HepG2 (cell line): ENCODE results near the gene AVPR2. TPM values are rescaled to one million over a fixed set of nuclear protein-coding genes. Genes with fewer than 3 reads are reported as not detected.
A peak's percentile ranks its signal among the peaks of the same experiment; 100 is the strongest.

Source experiments
- AGO1 ChIP-seq: fragments of 200-400 bp; formaldehyde crosslinking; IDR thresholded peaks from 2 replicates; pipeline ENCODE4 v1.6.1; 2017; ENCODE audit warnings: mild to moderate bottlenecking, low read depth, low read length, moderate library complexity; ENCODE audit not compliant: poor library complexity, severe bottlenecking
- ATRX ChIP-seq: sonication (generic); formaldehyde crosslinking; IDR thresholded peaks from 2 replicates; pipeline ENCODE4 v1.4.0; 2020; ENCODE audit warnings: missing genetic modification reagents, borderline replicate concordance
- FLYWCH1 ChIP-seq: sonication (generic); formaldehyde crosslinking; IDR thresholded peaks from 2 replicates; pipeline ENCODE4 v1.8.1; 2023; ENCODE audit warnings: mild to moderate bottlenecking, missing genetic modification reagents
- HOMEZ ChIP-seq: IDR thresholded peaks from 2 replicates; pipeline ENCODE4 v1.6.1; 2016; ENCODE audit warnings: low read depth
- KDM5A ChIP-seq: fragments of 200-600 bp; sonication (generic); IDR thresholded peaks from 2 replicates; pipeline ENCODE4 v1.7.0; 2018; ENCODE audit warnings: antibody characterized with exemption, mild to moderate bottlenecking, low read length, borderline replicate concordance
- MAFG ChIP-seq: sonication (generic); formaldehyde crosslinking; IDR thresholded peaks from 2 replicates; pipeline ENCODE4 v1.5.1; 2020; ENCODE audit warnings: mild to moderate bottlenecking, missing genetic modification reagents
- MEIS1 ChIP-seq: sonication (generic); formaldehyde crosslinking; IDR thresholded peaks from 2 replicates; pipeline ENCODE4 v1.9.0; 2021; ENCODE audit warnings: mild to moderate bottlenecking, missing genetic modification reagents, moderate library complexity, borderline replicate concordance
- NCOA2 ChIP-seq: sonication (generic); formaldehyde crosslinking; IDR thresholded peaks from 2 replicates; pipeline ENCODE4 v1.8.0; 2022; ENCODE audit warnings: inconsistent platforms
- PAXIP1 ChIP-seq: sonication (generic); formaldehyde crosslinking; conservative IDR thresholded peaks from 2 replicates; pipeline ENCODE4 v1.4.0; 2020; ENCODE audit warnings: mild to moderate bottlenecking, missing genetic modification reagents, moderate library complexity
- PCBP1 ChIP-seq: fragments of 200-400 bp; formaldehyde crosslinking; IDR thresholded peaks from 2 replicates; pipeline ENCODE4 v1.6.1; 2017; ENCODE audit warnings: mild to moderate bottlenecking, low read depth, low read length, borderline replicate concordance
- RCOR2 ChIP-seq: IDR thresholded peaks from 2 replicates; pipeline ENCODE4 v1.6.1; 2016; ENCODE audit warnings: missing biosample characterization, missing genetic modification reagents
- SP2 ChIP-seq: sonication (generic); formaldehyde crosslinking; IDR thresholded peaks from 2 replicates; pipeline ENCODE4 v1.5.1; 2020; ENCODE audit warnings: mild to moderate bottlenecking, missing genetic modification reagents
- TAF15 ChIP-seq: fragments of 200-400 bp; formaldehyde crosslinking; IDR thresholded peaks from one replicate; pipeline ENCODE4 v1.6.1; 2018; ENCODE audit warnings: mild to moderate bottlenecking, low read depth, low read length; ENCODE audit not compliant: poor library complexity, severe bottlenecking
- ZNF260 ChIP-seq: sonication (generic); formaldehyde crosslinking; IDR thresholded peaks from 2 replicates; pipeline ENCODE4 v1.4.0; 2020; ENCODE audit warnings: missing genetic modification reagents, low read depth, mild to moderate bottlenecking, borderline replicate concordance
- ZNF274 ChIP-seq: sonication (generic); formaldehyde crosslinking; IDR thresholded peaks from 2 replicates; pipeline ENCODE4 v1.5.1; 2020; ENCODE audit warnings: mild to moderate bottlenecking, missing genetic modification reagents
- ZNF34 ChIP-seq: sonication (generic); formaldehyde crosslinking; IDR thresholded peaks from 2 replicates; pipeline ENCODE4 v1.4.0; 2020; ENCODE audit warnings: mild to moderate bottlenecking, missing genetic modification reagents, borderline replicate concordance
- ZNF441 ChIP-seq: sonication (generic); formaldehyde crosslinking; IDR thresholded peaks from 2 replicates; pipeline ENCODE4 v1.7.0; 2021; ENCODE audit warnings: missing genetic modification reagents, borderline replicate concordance
- ZNF7 ChIP-seq: IDR thresholded peaks from 2 replicates; pipeline ENCODE4 v1.6.1; 2016; ENCODE audit warnings: missing biosample characterization, missing genetic modification reagents
- ZNF703 ChIP-seq: sonication (generic); formaldehyde crosslinking; IDR thresholded peaks from 2 replicates; pipeline ENCODE4 v1.5.1; 2020; ENCODE audit warnings: missing genetic modification reagents, mild to moderate bottlenecking, moderate library complexity, borderline replicate concordance
- polyA plus RNA-seq, 8 experiments: library from polyadenylated mRNA; depleted of rRNA in 3 of 8; stranded (reverse) in 7 of 8; unstranded in 1 of 8; fragments of >200 nt; fragmentation: Illumina TruSeq in 4 of 8; extraction: Trizol in 4 of 8; gene quantifications; 2 replicates each; pipeline versions ENCODE4 v1.2.1 to v1.2.3, GENCODE V29; 2011 to 2016; ENCODE audit warnings: low read depth in 4 of 8, missing spikeins in 1 of 8, mixed read lengths in 1 of 8; ENCODE audit not compliant: insufficient read depth in 1 of 8
- total RNA-seq, 5 experiments: library from RNA; depleted of rRNA; stranded (reverse); fragments of >200 nt; fragmentation: Illumina TruSeq; extraction: Trizol; gene quantifications; 2 replicates each; pipeline ENCODE4 v1.2.3, GENCODE V29; 2016; ENCODE audit warnings: low read depth in 1 of 5
- TF ChIP-seq, protein P1 (sequence below): sonication (generic); formaldehyde crosslinking; conservative IDR thresholded peaks from 2 replicates; pipeline ENCODE4 v1.4.0; 2020; ENCODE audit warnings: missing genetic modification reagents
- TF ChIP-seq, protein P2 (sequence below): sonication (generic); formaldehyde crosslinking; IDR thresholded peaks from 2 replicates; pipeline ENCODE4 v1.5.0; 2020; ENCODE audit warnings: missing genetic modification reagents

AVPR2 gene
- total and polyA plus RNA-seq, 2 of the 13 experiments (the other 11 are each of a cell fraction or from before 2014, with no cell fraction given): not detected

DNA sequence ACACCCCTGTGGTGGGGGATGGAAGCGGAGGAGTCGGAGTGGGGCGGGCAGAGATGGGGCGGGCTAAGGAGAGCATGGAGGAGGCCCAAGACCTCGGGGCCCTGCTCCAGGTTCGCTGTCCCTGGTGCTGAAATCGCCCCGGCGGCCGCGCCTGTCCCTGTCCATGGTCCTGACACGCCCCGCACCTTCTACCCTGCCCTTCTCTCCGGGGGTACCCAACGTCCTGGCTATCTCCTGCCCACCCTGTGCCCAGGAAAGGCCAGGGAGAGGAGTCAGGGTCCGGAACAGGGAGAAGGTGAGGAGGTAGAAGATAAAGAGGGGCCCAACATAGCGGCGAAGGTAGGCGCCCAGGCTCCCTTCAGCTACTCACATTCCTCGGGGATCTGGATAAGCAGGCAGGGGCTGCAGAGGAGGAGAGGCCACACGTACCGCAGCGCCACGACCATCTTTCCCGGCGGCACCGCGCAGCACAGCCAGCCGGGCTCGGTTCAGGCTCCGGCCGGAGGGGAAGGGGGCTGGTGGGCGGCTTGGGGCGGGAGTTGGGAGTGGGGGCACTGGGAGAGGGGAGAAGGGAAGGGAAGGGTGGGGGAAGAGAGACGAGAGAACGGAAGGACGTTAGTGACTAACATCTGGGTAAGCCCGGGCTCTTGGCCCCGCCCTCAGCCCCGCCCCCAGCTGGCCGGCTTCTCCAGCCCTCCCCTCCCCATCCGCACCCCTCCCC is 28.9 kb upstream of the AVPR2 start (continued):
- TF ChIP-seq ZNF260 (no peak), NCOA2 (peak; percentile 94), TAF15 (no peak), FLYWCH1 (CRISPR knock-in tag) (peak; percentile 99), AGO1 (no peak), PAXIP1 (CRISPR knock-in tag) (peak; percentile 64), ZNF34 (CRISPR knock-in tag) (peak; percentile 85; the same call in 1 of the 2 replicates), SP2 (CRISPR knock-in tag) (peak; percentile 71), ZNF703 (CRISPR knock-in tag) (peak; percentile 93; the same call in 1 of the 2 replicates), KDM5A (no peak), RCOR2 (peak; percentile 74; the same call in 1 of the 2 replicates), MEIS1 (CRISPR knock-in tag) (peak; percentile 98), MAFG (CRISPR knock-in tag) (peak; percentile 73), PCBP1 (no peak), ZNF7 (CRISPR knock-in tag) (peak; percentile 93), ZNF441 (CRISPR knock-in tag) (peak; percentile 99), ZNF274 (CRISPR knock-in tag) (peak; percentile 100), HOMEZ (peak; percentile 94), ATRX (CRISPR knock-in tag) (peak; percentile 97; the same call in 1 of the 2 replicates)
- TF ChIP-seq, protein P1, sequence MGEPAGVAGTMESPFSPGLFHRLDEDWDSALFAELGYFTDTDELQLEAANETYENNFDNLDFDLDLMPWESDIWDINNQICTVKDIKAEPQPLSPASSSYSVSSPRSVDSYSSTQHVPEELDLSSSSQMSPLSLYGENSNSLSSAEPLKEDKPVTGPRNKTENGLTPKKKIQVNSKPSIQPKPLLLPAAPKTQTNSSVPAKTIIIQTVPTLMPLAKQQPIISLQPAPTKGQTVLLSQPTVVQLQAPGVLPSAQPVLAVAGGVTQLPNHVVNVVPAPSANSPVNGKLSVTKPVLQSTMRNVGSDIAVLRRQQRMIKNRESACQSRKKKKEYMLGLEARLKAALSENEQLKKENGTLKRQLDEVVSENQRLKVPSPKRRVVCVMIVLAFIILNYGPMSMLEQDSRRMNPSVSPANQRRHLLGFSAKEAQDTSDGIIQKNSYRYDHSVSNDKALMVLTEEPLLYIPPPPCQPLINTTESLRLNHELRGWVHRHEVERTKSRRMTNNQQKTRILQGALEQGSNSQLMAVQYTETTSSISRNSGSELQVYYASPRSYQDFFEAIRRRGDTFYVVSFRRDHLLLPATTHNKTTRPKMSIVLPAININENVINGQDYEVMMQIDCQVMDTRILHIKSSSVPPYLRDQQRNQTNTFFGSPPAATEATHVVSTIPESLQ (CRISPR knock-in tag): peak; percentile 100
- TF ChIP-seq, protein P2, sequence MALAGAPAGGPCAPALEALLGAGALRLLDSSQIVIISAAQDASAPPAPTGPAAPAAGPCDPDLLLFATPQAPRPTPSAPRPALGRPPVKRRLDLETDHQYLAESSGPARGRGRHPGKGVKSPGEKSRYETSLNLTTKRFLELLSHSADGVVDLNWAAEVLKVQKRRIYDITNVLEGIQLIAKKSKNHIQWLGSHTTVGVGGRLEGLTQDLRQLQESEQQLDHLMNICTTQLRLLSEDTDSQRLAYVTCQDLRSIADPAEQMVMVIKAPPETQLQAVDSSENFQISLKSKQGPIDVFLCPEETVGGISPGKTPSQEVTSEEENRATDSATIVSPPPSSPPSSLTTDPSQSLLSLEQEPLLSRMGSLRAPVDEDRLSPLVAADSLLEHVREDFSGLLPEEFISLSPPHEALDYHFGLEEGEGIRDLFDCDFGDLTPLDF (CRISPR knock-in tag): peak; percentile 96
